Measurements from ENCODE around the gene DTNA.

DTNA gene

GRCh38 chr18:34859496-34859895 lies 149.4 kb downstream of the DTNA start:
- DNase-seq (ENCODE audit: low read depth in 2 of 2) = no peak

GRCh38 chr18:34862561-34862960 lies 152.5 kb downstream of the DTNA start:
- no peak for DNase-seq (ENCODE audit: low read depth in 2 of 2)

DNA sequence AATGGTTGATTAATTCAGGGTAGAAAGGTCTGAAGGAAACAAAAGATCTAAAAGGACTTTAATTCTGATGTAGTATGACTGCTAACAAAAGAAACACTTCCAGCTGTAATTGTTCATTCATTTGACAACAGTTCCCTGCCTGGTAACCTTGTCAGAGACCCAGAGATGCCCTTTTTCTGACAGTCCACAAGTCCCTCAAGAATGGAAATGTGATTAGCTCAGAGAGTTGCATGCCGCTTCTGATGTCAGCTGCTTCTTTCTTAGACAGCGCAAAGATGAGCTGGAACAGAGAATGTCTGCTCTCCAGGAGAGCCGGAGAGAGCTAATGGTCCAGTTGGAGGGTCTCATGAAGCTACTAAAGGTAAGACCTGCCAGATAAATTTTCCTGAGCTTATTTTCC lies 153.6 kb downstream of the DTNA start:
- DNase-seq (ENCODE audit: low read depth in 2 of 2) = no peak

- no peak for DNase-seq (ENCODE audit: low read depth in 2 of 2)
Measured at GRCh38 chr18:34864836-34865497, 154.9 kb downstream of the DTNA start.

GRCh38 chr18:34866310-34866709 lies 156.2 kb downstream of the DTNA start:
- no peak for DNase-seq (ENCODE audit: low read depth in 2 of 2)

- DNase-seq (ENCODE audit: low read depth in 2 of 2) = no peak
Measured at GRCh38 chr18:34866739-34867138, 156.6 kb downstream of the DTNA start.

- no peak for DNase-seq (ENCODE audit: low read depth in 2 of 2)
Measured at GRCh38 chr18:34867520-34867919, 157.4 kb downstream of the DTNA start.

- no peak for DNase-seq (ENCODE audit: low read depth in 2 of 2)
Measured at GRCh38 chr18:34870555-34871310, 160.6 kb downstream of the DTNA start.

DNA sequence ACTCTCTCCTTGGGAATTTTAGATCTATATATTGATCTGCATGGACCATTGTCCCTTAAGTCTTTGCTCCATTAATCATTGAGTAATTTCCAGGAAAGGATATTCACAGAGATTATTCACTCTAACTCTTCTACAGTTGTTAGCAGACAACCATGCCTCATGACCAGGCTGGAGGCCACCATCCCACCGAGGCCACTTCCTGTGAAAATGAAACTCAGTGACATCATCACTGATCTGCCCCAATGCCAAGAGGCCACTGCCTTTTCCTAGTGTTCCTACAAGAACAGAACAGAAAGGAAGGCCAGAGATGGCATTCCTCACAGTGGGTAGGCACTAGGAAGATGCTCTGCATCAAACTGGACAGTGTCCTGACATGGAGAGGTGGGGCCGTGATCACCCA lies 161.3 kb downstream of the DTNA start:
- DNase-seq (ENCODE audit: low read depth in 2 of 2) = no peak

DNA sequence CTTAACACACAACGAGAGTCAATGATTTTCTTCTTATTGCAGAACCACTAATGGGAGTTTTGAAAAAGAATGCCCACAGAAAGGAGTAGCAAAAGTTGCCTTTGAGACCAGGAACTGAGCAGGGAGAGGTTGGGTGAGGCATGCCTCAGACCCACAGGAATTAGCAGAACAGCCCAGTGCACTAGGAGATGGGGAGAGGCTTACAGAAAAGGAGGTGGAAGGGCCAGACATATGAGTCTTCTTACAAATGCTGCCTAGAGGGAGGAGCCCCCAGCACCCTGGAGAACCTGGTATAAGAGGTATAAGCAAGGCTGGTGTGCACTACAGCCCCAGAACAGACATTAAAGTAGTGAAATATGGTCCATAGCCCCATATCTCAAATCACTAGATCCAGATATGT lies 162.0 kb downstream of the DTNA start:
- no peak for DNase-seq (ENCODE audit: low read depth in 2 of 2)

DNA sequence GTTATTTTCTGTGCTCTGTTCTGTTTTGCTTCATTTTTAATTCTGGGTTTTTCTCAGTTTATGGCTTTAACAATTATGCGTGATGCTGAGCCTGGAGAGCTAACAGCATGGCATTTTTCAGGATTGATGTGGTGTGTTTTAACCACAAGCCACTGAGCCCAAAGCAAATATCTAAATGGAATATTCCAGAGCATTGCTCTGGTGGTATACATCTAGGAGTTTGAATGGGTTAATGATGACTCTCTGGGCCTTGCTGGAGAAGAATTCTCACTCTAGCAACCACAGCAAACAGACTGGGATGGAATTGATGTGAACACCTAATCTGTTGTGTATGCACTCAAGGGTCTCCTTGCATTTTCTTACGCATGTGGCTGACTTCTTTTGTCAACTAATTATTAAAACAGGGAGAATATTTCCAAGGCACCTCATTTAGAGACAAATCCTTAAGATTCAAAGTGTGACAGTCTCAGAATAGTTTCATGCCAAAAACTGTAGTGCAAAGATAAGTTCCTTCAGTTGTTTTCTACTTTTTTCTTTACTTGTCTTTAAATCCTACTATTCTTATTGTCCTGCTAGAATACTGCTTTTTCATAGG lies 164.0 kb downstream of the DTNA start:
- DNase-seq (ENCODE audit: low read depth in 2 of 2) = no peak

DNA sequence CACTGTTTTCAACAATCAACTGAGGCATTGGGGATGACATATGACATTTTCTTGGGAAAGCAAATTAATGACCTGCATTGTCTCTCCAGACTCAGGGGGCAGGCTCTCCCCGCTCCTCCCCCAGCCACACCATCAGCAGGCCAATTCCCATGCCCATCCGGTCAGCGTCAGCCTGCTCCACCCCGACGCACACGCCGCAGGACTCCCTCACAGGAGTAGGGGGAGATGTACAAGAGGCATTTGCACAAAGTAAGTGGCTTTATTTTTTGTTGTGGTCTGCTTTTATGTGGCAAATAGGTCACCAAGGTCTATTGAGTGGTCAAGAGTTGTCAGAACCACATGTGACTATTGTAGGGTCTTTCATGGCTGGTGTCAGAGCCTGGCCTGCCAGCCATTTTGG lies 165.1 kb downstream of the DTNA start:
- no peak for DNase-seq (ENCODE audit: low read depth in 2 of 2)

GRCh38 chr18:34880403-34880802 lies 170.3 kb downstream of the DTNA start:
- DNase-seq (ENCODE audit: low read depth in 2 of 2) = no peak

DNA sequence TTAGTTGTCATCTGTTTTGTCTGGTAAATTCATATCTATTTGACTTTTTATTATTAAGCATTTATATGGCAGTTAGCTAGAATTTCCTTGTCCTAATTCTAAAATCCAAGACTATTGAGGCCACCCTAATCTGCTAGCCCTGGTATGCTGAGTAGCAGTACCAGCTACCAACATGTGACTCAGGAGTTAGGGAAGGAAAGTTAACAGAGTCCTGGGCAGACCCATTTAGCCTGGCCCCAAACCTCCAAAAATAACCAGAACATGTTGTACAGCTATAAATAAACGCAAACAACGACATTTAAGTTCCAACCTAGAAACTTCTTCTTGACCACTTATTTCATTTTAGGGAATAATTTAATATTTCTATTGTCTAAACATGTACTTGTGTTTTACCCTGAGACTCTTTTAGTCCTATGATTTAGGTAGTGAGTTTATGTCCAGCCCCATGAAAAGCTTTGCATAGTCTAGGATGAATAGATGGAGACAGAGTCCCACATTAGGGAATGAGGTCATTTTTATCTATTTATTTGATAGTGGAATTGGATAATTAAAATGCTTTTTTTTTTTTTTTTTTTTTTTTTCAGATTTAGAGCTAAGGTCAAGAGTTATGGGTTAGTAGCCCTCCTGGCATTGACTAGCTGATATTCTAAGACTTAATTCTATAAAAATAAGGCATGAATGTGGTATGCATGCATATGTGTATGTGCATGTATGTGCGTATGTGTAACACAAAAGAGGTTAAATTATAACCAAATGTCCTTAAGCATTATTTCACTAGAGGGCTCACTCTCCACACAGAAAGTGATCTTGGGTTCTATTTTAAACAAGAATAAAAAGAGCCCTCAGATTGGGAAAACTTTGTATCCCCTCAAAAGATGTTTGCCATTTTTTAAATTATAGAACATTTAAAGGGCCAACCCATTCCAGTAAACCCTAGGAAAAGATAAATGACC lies 171.1 kb downstream of the DTNA start:
- DNase-seq (ENCODE audit: low read depth in 2 of 2) = no peak

DNA sequence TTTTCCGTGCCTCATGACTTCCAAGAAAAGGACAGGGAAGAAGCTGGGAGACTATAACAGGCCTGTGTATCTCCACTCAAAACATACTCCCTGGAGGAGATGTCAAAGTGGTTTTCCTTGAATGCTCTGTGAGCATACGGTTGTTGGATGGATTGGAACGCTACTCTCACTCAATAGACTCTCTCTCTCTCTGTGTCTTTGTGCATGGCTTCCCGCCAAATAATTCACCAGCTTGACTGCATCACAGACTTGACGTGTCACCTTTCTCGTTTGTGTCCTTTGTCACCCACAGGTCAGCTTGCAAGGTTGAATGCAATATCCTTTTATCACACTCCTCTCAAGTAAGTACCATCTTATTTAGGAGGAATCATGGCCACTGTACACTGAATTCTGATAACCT lies 174.3 kb downstream of the DTNA start:
- DNase-seq (ENCODE audit: low read depth in 2 of 2) = no peak

DNA sequence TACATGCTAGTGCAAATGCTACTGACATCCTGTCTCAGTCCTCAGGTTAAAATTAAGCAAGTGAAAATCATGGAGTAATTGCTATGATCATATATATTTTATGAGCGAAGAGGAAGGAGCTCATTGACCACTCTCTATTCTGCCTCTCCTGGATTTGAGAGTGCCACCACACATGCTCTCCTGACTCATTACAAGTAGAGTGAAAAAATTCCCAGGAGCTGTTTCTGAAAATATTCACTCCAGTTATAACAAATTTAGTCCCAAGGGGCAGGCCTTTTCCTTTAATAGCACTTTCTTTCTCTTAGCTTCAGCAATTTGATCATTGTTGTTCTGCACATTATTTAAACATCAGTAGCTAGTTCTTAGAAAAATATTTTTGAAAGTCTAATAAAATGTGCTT lies 176.1 kb downstream of the DTNA start:
- DNase-seq (ENCODE audit: low read depth in 2 of 2) = no peak

DNA sequence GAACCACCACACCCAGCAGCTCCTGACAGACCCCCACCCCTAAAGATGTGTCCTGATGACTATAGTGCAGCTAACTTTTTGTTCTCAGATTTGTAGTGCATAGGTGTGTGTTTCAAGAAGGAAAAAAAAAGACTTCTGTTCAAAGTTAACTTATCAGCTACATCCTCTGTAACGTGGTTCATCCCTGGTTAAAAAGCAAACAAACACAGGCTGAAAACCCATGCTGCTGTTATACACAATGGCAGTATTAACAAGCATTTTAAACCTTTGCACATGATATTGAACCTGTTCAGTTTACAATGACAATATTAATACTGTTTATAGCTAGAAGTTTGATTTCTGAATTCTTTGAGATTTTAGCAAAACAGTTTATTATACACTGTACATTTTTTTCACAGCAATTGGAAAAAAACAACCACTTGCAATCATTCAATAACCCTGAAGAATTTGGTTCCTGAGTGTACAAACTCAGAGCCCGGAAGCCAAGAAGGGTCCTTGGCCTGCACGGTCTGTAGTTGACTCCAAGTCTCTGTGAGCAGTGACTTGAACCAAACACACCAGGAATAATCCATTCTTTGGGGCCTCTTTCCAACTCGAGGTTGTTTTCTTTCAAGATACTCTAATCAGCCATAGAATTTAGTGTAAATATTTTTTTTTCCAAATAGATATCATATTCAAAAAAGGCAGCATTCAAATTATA lies 177.9 kb downstream of the DTNA start:
- DNase-seq (ENCODE audit: low read depth in 2 of 2) = no peak

DNA sequence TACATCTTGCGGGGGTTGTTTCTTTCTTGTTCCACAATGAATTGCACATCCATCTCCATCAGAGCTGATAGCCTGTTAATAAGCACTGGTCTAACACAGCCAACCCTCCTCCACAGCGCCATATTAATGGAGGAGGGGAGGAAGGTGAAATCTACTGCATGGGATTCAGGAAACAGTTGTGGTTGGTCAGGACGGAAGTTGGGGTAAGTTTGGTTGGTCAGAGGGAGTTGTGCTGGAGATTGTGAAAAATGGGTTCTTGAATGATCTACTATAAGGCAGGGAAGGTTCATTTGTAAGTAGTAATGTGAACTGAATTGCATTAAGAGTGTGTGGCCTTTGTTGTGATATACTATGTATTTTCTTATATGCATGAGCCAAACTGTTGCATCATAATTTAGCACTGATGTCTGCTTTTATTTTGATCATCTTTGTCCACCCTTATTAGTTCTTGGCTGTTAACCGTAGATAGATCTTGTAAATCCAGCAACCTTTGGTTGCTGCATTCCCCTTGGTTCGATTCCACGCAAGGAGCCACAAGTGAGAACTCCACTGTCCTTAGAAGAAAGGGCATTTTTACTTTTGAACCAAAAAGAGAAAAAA lies 180.5 kb downstream of the DTNA start:
- no peak for DNase-seq (ENCODE audit: low read depth in 2 of 2)

- no peak for DNase-seq (ENCODE audit: low read depth in 2 of 2)
Measured at GRCh38 chr18:34892379-34892778, 182.3 kb downstream of the DTNA start.

GRCh38 chr18:34893239-34893638 lies 183.1 kb downstream of the DTNA start:
- no peak for DNase-seq (ENCODE audit: low read depth in 2 of 2)

GRCh38 chr18:34901299-34901698 lies 191.2 kb downstream of the DTNA start:
- no peak for DNase-seq (ENCODE audit: low read depth in 2 of 2)
